ENCODE data around the gene GAL3ST2.

GAL3ST2 gene

DNA sequence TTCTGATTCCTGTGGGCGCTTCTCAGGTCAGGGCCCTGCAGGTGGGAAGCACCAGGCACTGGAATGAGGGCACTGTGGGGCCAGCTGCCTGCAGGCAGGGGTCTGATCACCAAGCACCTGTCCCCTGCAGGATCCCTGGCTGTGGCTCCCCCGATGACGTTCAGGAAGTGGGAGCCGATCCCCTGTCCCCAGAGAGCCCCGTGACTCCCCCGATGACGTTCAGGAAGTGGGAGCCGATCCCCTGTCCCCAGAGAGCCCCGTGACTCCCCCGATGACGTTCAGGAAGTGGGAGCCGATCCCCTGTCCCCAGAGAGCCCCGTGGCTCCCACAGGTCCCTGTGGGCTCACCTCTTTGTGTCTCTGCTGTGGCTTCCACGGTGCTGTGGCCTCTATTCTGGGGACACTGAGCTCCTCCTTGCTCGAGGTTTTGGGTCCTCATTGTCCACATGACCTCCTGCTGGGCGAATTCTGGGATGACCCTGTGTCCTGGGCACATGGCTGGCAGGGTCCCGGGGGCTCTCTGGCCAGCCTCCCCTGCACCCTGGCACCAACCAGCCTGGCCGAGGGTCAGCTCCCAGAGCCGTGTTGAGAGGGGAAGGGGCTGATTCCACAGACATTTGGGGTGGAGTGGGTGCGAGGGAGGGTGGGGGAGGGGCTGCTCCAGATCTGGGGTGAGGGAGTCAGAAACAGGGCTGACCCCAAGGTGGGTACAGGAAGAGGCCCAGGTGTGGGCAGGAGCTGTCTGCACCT, 37.2 kb downstream of the GAL3ST2 start:
- Histone ChIP-seq H3K4me3 (ENCODE audit: low read depth, low read length) (no peak overlapping the region), H3K27me3 (replicated peaks) (no peaks in the 10 kb centered on the region), H3K36me3 (replicated peaks) (no peaks in the 10 kb centered on the region), H3K27ac (peak overlapping the region; percentile 33)
- in situ Hi-C loops (cut with HindIII; ENCODE audit: low pct_ligation_motif_present, low sequenced_read_pairs) = no loop called here
- TF ChIP-seq CTCF (IDR thresholded peaks at IDR 0.05; ENCODE audit: low read depth, low read length, missing control alignments) = no peak
- DNase-seq = peak; percentile 31

GRCh38 chr2:241814393-241814642, 37.7 kb downstream of the GAL3ST2 start:
- in situ Hi-C loops (cut with HindIII; ENCODE audit: low pct_ligation_motif_present, low sequenced_read_pairs) = no loop called here
- no peak for DNase-seq
- H3K36me3 ChIP-seq (replicated peaks) = no peaks in the 10 kb centered on the region
- no peak overlapping the region for H3K4me3 ChIP-seq (ENCODE audit: low read depth, low read length)
- TF ChIP-seq CTCF (IDR thresholded peaks at IDR 0.05; ENCODE audit: low read depth, low read length, missing control alignments) = no peak
- no peak overlapping the region for H3K27ac ChIP-seq
- no peaks in the 10 kb centered on the region for H3K27me3 ChIP-seq (replicated peaks)

GRCh38 chr2:241814643-241815476, 38.2 kb downstream of the GAL3ST2 start:
- TF ChIP-seq CTCF (IDR thresholded peaks at IDR 0.05; ENCODE audit: low read depth, low read length, missing control alignments) = no peak
- no peaks in the 10 kb centered on the region for H3K36me3 ChIP-seq (replicated peaks)
- no peak overlapping the region for H3K4me3 ChIP-seq (ENCODE audit: low read depth, low read length)
- in situ Hi-C loops (cut with HindIII; ENCODE audit: low pct_ligation_motif_present, low sequenced_read_pairs) = no loop called here
- no peak for DNase-seq
- H3K27me3 ChIP-seq (replicated peaks) = no peaks in the 10 kb centered on the region
- no peak overlapping the region for H3K27ac ChIP-seq

- in situ Hi-C loops (cut with HindIII; ENCODE audit: low pct_ligation_motif_present, low sequenced_read_pairs) = no loop called here
- DNase-seq = no peak
- H3K36me3 ChIP-seq (replicated peaks) = no peaks in the 10 kb centered on the region
- no peak for TF ChIP-seq CTCF (IDR thresholded peaks at IDR 0.05; ENCODE audit: low read depth, low read length, missing control alignments)
- no peak overlapping the region for H3K27ac ChIP-seq
- no peaks in the 10 kb centered on the region for H3K27me3 ChIP-seq (replicated peaks)
- no peak overlapping the region for H3K4me3 ChIP-seq (ENCODE audit: low read depth, low read length)
Measured at GRCh38 chr2:241815477-241816430, 39.1 kb downstream of the GAL3ST2 start.

DNA sequence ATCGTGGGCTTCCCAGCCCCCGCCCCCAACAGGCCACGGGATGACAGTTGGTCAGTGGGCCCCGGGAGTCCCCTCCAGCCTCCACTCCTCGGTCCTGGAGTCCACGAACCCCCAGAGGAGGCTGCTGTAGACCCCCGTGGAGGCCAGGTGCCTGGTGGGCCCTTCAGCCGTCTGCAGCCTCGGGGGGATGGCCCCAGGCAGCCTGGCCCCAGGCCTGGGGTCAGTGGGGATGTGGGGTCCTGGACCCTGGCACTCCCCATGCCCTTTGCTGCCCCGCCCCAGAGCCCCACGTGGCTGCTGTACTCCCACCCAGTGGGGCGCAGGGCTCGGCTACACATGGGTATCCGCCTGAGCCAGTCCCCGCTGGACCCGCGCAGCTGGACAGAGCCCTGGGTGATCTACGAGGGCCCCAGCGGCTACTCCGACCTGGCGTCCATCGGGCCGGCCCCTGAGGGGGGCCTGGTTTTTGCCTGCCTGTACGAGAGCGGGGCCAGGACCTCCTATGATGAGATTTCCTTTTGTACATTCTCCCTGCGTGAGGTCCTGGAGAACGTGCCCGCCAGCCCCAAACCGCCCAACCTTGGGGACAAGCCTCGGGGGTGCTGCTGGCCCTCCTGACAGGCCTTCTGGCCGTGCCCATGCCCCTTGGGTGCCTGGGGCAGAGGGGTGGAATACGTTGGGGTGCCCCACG, 40.0 kb downstream of the GAL3ST2 start:
- in situ Hi-C loops (cut with HindIII; ENCODE audit: low pct_ligation_motif_present, low sequenced_read_pairs) = no loop called here
- H3K36me3 ChIP-seq (replicated peaks) = no peaks in the 10 kb centered on the region
- no peak for DNase-seq
- no peak overlapping the region for H3K4me3 ChIP-seq (ENCODE audit: low read depth, low read length)
- TF ChIP-seq CTCF (IDR thresholded peaks at IDR 0.05; ENCODE audit: low read depth, low read length, missing control alignments) = no peak
- H3K27me3 ChIP-seq (replicated peaks) = no peaks in the 10 kb centered on the region
- H3K27ac ChIP-seq = no peak overlapping the region
